HepG2 (cell line): ENCODE data around the gene BCL2. TPM values are rescaled to one million over a fixed set of nuclear protein-coding genes. Genes with fewer than 3 reads are reported as not detected.

ENCODE experiments used
- ATAC-seq: fragments of 200-7000 bp; cut with Tn5 transposase; 3 replicates; pipeline ENCODE4 v1.9.1; 2020; ENCODE audit warnings: mild to moderate bottlenecking, moderate library complexity
- BruUV-seq: library from RNA; stranded (reverse); fragments of 400-500 nt; replicated peaks from 2 replicates; lab custom pipeline; 2021; lab: Mats Ljungman, UMichigan
- CTCF ChIA-PET: fragments of 300-600 bp; formaldehyde crosslinking; extraction: SDS; loops from one replicate; lab custom pipeline; 2021; ENCODE audit warnings: low total read pairs, inconsistent platforms, low intra/inter-chr PET ratio; lab: Yijun Ruan, JAX
- POLR2A ChIA-PET: fragments of 350-600 bp; sonication (Branson Sonifier 250); formaldehyde crosslinking; loops from one replicate; lab custom pipeline; 2020; ENCODE audit warnings: antibody characterized with exemption, inconsistent platforms; lab: Yijun Ruan, JAX
- DNase-seq: peaks from one replicate; pipeline ENCODE4 v3.0.0-alpha.2; 2015; ENCODE audit warnings: low spot score
- FAIRE-seq: peaks from 3 replicates; lab custom pipeline; 2011; peaks lifted over from hg19 to GRCh38; lab: Jason Lieb, UNC
- H2AFZ ChIP-seq: one replicate; pipeline ENCODE4 v1.6.1; 2011; ENCODE audit warnings: low read length, inconsistent platforms
- H3K27ac ChIP-seq: fragments of 300-600 bp; 3 replicates; pipeline ENCODE4 v1.8.0; 2011; ENCODE audit warnings: mixed run types, mild to moderate bottlenecking, mixed read lengths, low read length, inconsistent platforms; ENCODE audit not compliant: insufficient read depth; ENCODE audit errors: extremely low read length
- H3K27me3 ChIP-seq, 2 experiments: fragments of 200-600 bp in 1 of 2; 2 replicates in 1 of 2; 3 replicates in 1 of 2; pipeline versions ENCODE4 v1.6.0 to v1.8.0; 2011; ENCODE audit warnings: low read length in 2 of 2, mild to moderate bottlenecking in 2 of 2, moderate library complexity in 2 of 2, inconsistent platforms in 1 of 2; ENCODE audit not compliant: insufficient read depth in 2 of 2, control insufficient read depth in 1 of 2
- H3K36me3 ChIP-seq, 2 experiments: fragments of 200-600 bp in 1 of 2; replicated peaks in 1 of 2; 2 replicates in 1 of 2; 3 replicates in 1 of 2; pipeline versions ENCODE4 v1.5.1 to v1.8.0; 2011; ENCODE audit warnings: low read length in 2 of 2, inconsistent platforms in 1 of 2; ENCODE audit not compliant: insufficient read depth in 2 of 2, control insufficient read depth in 1 of 2
- H3K4me1 ChIP-seq: 2 replicates; pipeline ENCODE4 v1.5.1; 2012; ENCODE audit warnings: low read length, inconsistent platforms; ENCODE audit not compliant: insufficient read depth
- H3K4me2 ChIP-seq: 2 replicates; pipeline ENCODE4 v1.6.0; 2011; ENCODE audit warnings: low read depth, low read length, inconsistent platforms
- H3K4me3 ChIP-seq, 3 experiments: fragments of 200-600 bp in 1 of 3; sonication (generic), shearing (Covaris generic) in 1 of 3; replicated peaks in 1 of 3; 2 replicates each; pipeline ENCODE4 v1.5.1; 2011 to 2016; ENCODE audit warnings: low read length in 3 of 3, inconsistent platforms in 2 of 3, low read depth in 2 of 3, mild to moderate bottlenecking in 2 of 3, control low read depth in 1 of 3, mixed read lengths in 1 of 3; ENCODE audit not compliant: insufficient read depth in 1 of 3
- H3K79me2 ChIP-seq: one replicate; pipeline ENCODE4 v1.6.1; 2011; ENCODE audit warnings: low read length, inconsistent platforms; ENCODE audit not compliant: insufficient read depth
- H3K9ac ChIP-seq: 2 replicates; pipeline ENCODE4 v1.6.0; 2011; ENCODE audit warnings: mild to moderate bottlenecking, low read depth, low read length, inconsistent platforms; ENCODE audit not compliant: insufficient read depth
- H3K9me3 ChIP-seq: 2 replicates; pipeline ENCODE4 v1.5.1; 2012; ENCODE audit warnings: mild to moderate bottlenecking, low read length
- H4K20me1 ChIP-seq: 2 replicates; pipeline ENCODE4 v1.6.0; 2011; ENCODE audit warnings: inconsistent platforms, mild to moderate bottlenecking, low read length, moderate library complexity; ENCODE audit not compliant: insufficient read depth
- AFF4 ChIP-seq: sonication (generic); formaldehyde crosslinking; IDR thresholded peaks from 2 replicates; pipeline ENCODE4 v1.4.0; 2020; ENCODE audit warnings: missing genetic modification reagents
- ARHGAP35 ChIP-seq: sonication (generic); formaldehyde crosslinking; IDR thresholded peaks from 2 replicates; pipeline ENCODE4 v1.9.0; 2022; ENCODE audit warnings: mild to moderate bottlenecking, inconsistent platforms, moderate library complexity, missing genetic modification reagents, borderline replicate concordance
- CAMTA2 ChIP-seq: sonication (generic); formaldehyde crosslinking; IDR thresholded peaks from 2 replicates; pipeline ENCODE4 v1.4.0; 2020; ENCODE audit warnings: mild to moderate bottlenecking, missing genetic modification reagents, borderline replicate concordance
- ELF4 ChIP-seq: sonication (generic); formaldehyde crosslinking; IDR thresholded peaks from 2 replicates; pipeline ENCODE4 v1.5.0; 2020; ENCODE audit warnings: missing genetic modification reagents, mild to moderate bottlenecking, moderate library complexity, borderline replicate concordance
- TOPORS ChIP-seq: sonication (generic); formaldehyde crosslinking; IDR thresholded peaks from 2 replicates; pipeline ENCODE4 v1.8.0; 2023; ENCODE audit warnings: mild to moderate bottlenecking, missing genetic modification reagents
- ZNF354B ChIP-seq: sonication (generic); formaldehyde crosslinking; IDR thresholded peaks from 2 replicates; pipeline ENCODE4 v1.8.0; 2022; ENCODE audit warnings: mild to moderate bottlenecking, missing genetic modification reagents
- ZNF510 ChIP-seq: sonication (generic); formaldehyde crosslinking; IDR thresholded peaks from 2 replicates; pipeline ENCODE4 v1.4.0; 2020; ENCODE audit warnings: low read depth, mild to moderate bottlenecking, missing genetic modification reagents
- ZNF512 ChIP-seq: sonication (generic); formaldehyde crosslinking; IDR thresholded peaks from 2 replicates; pipeline ENCODE4 v1.4.0; 2020; ENCODE audit warnings: mild to moderate bottlenecking, missing genetic modification reagents
- WGBS: methylation state at CpG from one replicate; pipeline ENCODE4 v1.1.6; 2017; ENCODE audit warnings: low lambda C conversion rate; 5-methylcytosine and 5-hydroxymethylcytosine counted together
- in situ Hi-C: cut with HindIII; loops from 2 replicates; pipeline ENCODE4 v1.10.0; 2017; ENCODE audit warnings: low pct_unique_long_range_greater_than_20kb; ENCODE audit not compliant: extremely low pct_ligation_motif_present
- intact Hi-C: fragments of 100-400 bp; cut with micrococcal nuclease; formaldehyde crosslinking; loops from one replicate; pipeline ENCODE4 v1.10.0; 2022; ENCODE audit not compliant: unreplicated experiment
- polyA plus RNA-seq, 8 experiments: library from polyadenylated mRNA; depleted of rRNA in 3 of 8; stranded (reverse) in 7 of 8; unstranded in 1 of 8; fragments of >200 nt; fragmentation: Illumina TruSeq in 4 of 8; extraction: Trizol in 4 of 8; gene quantifications; 2 replicates each; pipeline versions ENCODE4 v1.2.1 to v1.2.3, GENCODE V29; 2011 to 2016; ENCODE audit warnings: low read depth in 4 of 8, missing spikeins in 1 of 8, mixed read lengths in 1 of 8; ENCODE audit not compliant: insufficient read depth in 1 of 8
- total RNA-seq, 5 experiments: library from RNA; depleted of rRNA; stranded (reverse); fragments of >200 nt; fragmentation: Illumina TruSeq; extraction: Trizol; gene quantifications; 2 replicates each; pipeline ENCODE4 v1.2.3, GENCODE V29; 2016; ENCODE audit warnings: low read depth in 1 of 5

Gene BCL2
- total and polyA plus RNA-seq, 2 of the 13 experiments (the other 11 are each of a cell fraction or from before 2014, with no cell fraction given), result 0.07 to 0.53 TPM

GRCh38 chr18:63182861-63183260 lies 136.7 kb downstream of the BCL2 start (continued):
- TF ChIP-seq ELF4 (CRISPR knock-in tag) (no peak), ZNF512 (no peak), CAMTA2 (CRISPR knock-in tag) (no peak), ZNF510 (CRISPR knock-in tag) (no peak), ARHGAP35 (CRISPR knock-in tag) (no peak), TOPORS (CRISPR knock-in tag) (no peak)
- TF ChIP-seq, all 625 proteins: peak for 0

GRCh38 chr18:63182310-63182772 lies 137.2 kb downstream of the BCL2 start:
- POLR2A ChIA-PET, result no interaction called here

More at GRCh38 chr18:63182310-63182772, 137.2 kb downstream of the BCL2 start:
- Histone ChIP-seq H3K9ac (no peak overlapping the region), H3K36me3 (no peaks in the 10 kb centered on the region), H3K27ac (no peak overlapping the region), H3K4me3 (no peak overlapping the region), H3K9me3 (no peaks in the 10 kb centered on the region), H3K79me2 (no peaks in the 10 kb centered on the region), H3K4me1 (no peaks in the 10 kb centered on the region), H4K20me1 (no peaks in the 10 kb centered on the region), H3K27me3 (peaks cover 0 to 30% of the 10 kb centered on the region in 2 experiments; a peak in 3 of 5 replicates), H3K4me2 (no peak overlapping the region), H2AFZ (no peak overlapping the region)
- FAIRE-seq (no peak), ATAC-seq (no peak), DNase-seq (no peak)
- CTCF ChIA-PET, result no interaction called here
- BruUV-seq, result no TSS peak
- in situ Hi-C loops, result no loop called here
- TF ChIP-seq ZNF354B (CRISPR knock-in tag), result no peak
- TF ChIP-seq AFF4 (CRISPR knock-in tag), result no peak
- WGBS, result 8% methylated on average over 4 of the region's 5 CpGs
- intact Hi-C loops, result loop anchor here (5.0 kb wide), 1 partner anchor 300 kb away; no protein-coding TSS in a partner anchor
